H1 (cell line): ENCODE measurements around the gene RAB3GAP1. TPM values are rescaled to one million over a fixed set of nuclear protein-coding genes. Genes with fewer than 3 reads are reported as not detected.

Experiments
- CTCF ChIA-PET: fragments of 300-600 bp; sonication (Branson Sonifier 250); formaldehyde crosslinking; loops from one replicate; lab custom pipeline; 2021; ENCODE audit not compliant: partially characterized antibody; lab: Charles Lee
- POLR2A ChIA-PET: fragments of 300-600 bp; sonication (Branson Sonifier 250); formaldehyde crosslinking; loops from one replicate; lab custom pipeline; 2021; ENCODE audit warnings: inconsistent platforms; ENCODE audit not compliant: partially characterized antibody; lab: Charles Lee
- DNase-seq, 2 experiments: peaks; one replicate each; pipeline versions ENCODE4 v3.0.0 to v3.0.0-alpha.2; 2010 to 2022; ENCODE audit warnings: low spot score in 2 of 2, low read depth in 1 of 2, mixed read lengths in 1 of 2
- FAIRE-seq: peaks from 2 replicates; lab custom pipeline; 2011; peaks lifted over from hg19 to GRCh38; lab: Jason Lieb, UNC
- H2AFZ ChIP-seq: 2 replicates; pipeline ENCODE4 v1.8.1; 2012; ENCODE audit warnings: low read length, inconsistent platforms
- H2AK5ac ChIP-seq: 2 replicates; pipeline ENCODE4 v1.6.1; 2013; ENCODE audit warnings: low read depth, low read length
- H2BK120ac ChIP-seq: replicated peaks from 2 replicates; pipeline ENCODE3; 2013; ENCODE audit warnings: low read depth, low read length, inconsistent platforms
- H2BK12ac ChIP-seq: 2 replicates; pipeline ENCODE4 v1.6.1; 2013; ENCODE audit warnings: low read depth, low read length
- H2BK15ac ChIP-seq: 2 replicates; pipeline ENCODE4 v1.6.1; 2013; ENCODE audit warnings: low read length
- H2BK20ac ChIP-seq: 2 replicates; pipeline ENCODE4 v1.6.1; 2013; ENCODE audit warnings: low read length
- H2BK5ac ChIP-seq: 2 replicates; pipeline ENCODE4 v1.6.1; 2013; ENCODE audit warnings: low read depth, low read length
- H3K14ac ChIP-seq: 2 replicates; pipeline ENCODE4 v1.6.1; 2013; ENCODE audit warnings: inconsistent platforms; ENCODE audit not compliant: insufficient read length
- H3K18ac ChIP-seq: 2 replicates; pipeline ENCODE4 v1.6.1; 2013; ENCODE audit warnings: low read length; ENCODE audit errors: extremely low read depth
- H3K23ac ChIP-seq: 2 replicates; pipeline ENCODE4 v1.6.1; 2013; ENCODE audit warnings: inconsistent platforms; ENCODE audit not compliant: insufficient read length
- H3K23me2 ChIP-seq: 2 replicates; pipeline ENCODE4 v1.6.1; 2013; ENCODE audit warnings: low read depth, low read length
- H3K27ac ChIP-seq: 2 replicates; pipeline ENCODE4 v1.6.1; 2011; ENCODE audit warnings: low read depth, low read length, inconsistent platforms
- H3K27me3 ChIP-seq, 4 experiments: replicated peaks in 1 of 4; 1 replicate in 1 of 4; 2 replicates in 3 of 4; pipeline versions ENCODE4 v1.6.1 to v1.8.1; 2011 to 2013; ENCODE audit warnings: low read length in 3 of 4, mild to moderate bottlenecking in 3 of 4, inconsistent platforms in 2 of 4, mixed read lengths in 2 of 4, moderate library complexity in 1 of 4; ENCODE audit not compliant: control insufficient read depth in 3 of 4, insufficient read depth in 3 of 4; ENCODE audit errors: extremely low read depth in 1 of 4
- H3K36me3 ChIP-seq, 4 experiments: 2 replicates each; pipeline versions ENCODE4 v1.6.1 to v1.8.1; 2011 to 2013; ENCODE audit warnings: mild to moderate bottlenecking in 4 of 4, low read length in 3 of 4, moderate library complexity in 2 of 4, control low read depth in 1 of 4, inconsistent platforms in 1 of 4; ENCODE audit not compliant: insufficient read depth in 4 of 4, control insufficient read depth in 2 of 4
- H3K4ac ChIP-seq: replicated peaks from 2 replicates; pipeline ENCODE3; 2013; ENCODE audit warnings: low read length, low read depth, mixed read lengths, inconsistent platforms; ENCODE audit not compliant: insufficient read length
- H3K4me1 ChIP-seq, 4 experiments: replicated peaks in 1 of 4; 1 replicate in 1 of 4; 2 replicates in 3 of 4; pipeline versions ENCODE4 v1.6.1 to v1.8.1; 2011 to 2013; ENCODE audit warnings: low read length in 3 of 4, inconsistent platforms in 2 of 4, mixed read lengths in 1 of 4; ENCODE audit not compliant: insufficient read depth in 4 of 4, control insufficient read depth in 3 of 4
- H3K4me2 ChIP-seq, 2 experiments: 2 replicates each; pipeline versions ENCODE4 v1.6.1 to v1.8.1; 2011 to 2013; ENCODE audit warnings: low read depth in 2 of 2, low read length in 2 of 2, control low read depth in 1 of 2, inconsistent platforms in 1 of 2, mild to moderate bottlenecking in 1 of 2; ENCODE audit not compliant: insufficient read depth in 1 of 2
- H3K4me3 ChIP-seq, 4 experiments: fragments of 200-600, 300-600 bp in 1 of 4; sonication (generic), shearing (Covaris generic), sonication (Bioruptor Twin) in 1 of 4; 2 replicates each; pipeline versions ENCODE4 v1.5.1 to v1.8.1; 2011 to 2016; ENCODE audit warnings: low read length in 4 of 4, low read depth in 3 of 4, control low read depth in 2 of 4, inconsistent platforms in 2 of 4, mild to moderate bottlenecking in 2 of 4, mixed read lengths in 1 of 4, moderate library complexity in 1 of 4; ENCODE audit not compliant: insufficient read depth in 2 of 4; ENCODE audit errors: extremely low read depth in 1 of 4
- H3K56ac ChIP-seq: replicated peaks from 2 replicates; pipeline ENCODE3; 2013; ENCODE audit warnings: low read depth, mild to moderate bottlenecking, mixed read lengths, low read length, inconsistent platforms; ENCODE audit not compliant: insufficient read length
- H3K79me1 ChIP-seq: 2 replicates; pipeline ENCODE4 v1.6.1; 2013; ENCODE audit warnings: low read depth, low read length, control low read depth
- H3K79me2 ChIP-seq, 2 experiments: 2 replicates each; pipeline versions ENCODE4 v1.6.1 to v1.8.1; 2012 to 2013; ENCODE audit warnings: low read length in 2 of 2, mild to moderate bottlenecking in 2 of 2, inconsistent platforms in 1 of 2; ENCODE audit not compliant: insufficient read depth in 2 of 2, control insufficient read depth in 1 of 2
- H3K9ac ChIP-seq, 4 experiments: replicated peaks in 1 of 4; 1 replicate in 1 of 4; 2 replicates in 3 of 4; pipeline versions ENCODE4 v1.6.1 to v1.8.1; 2011 to 2013; ENCODE audit warnings: low read depth in 3 of 4, low read length in 3 of 4, control low read depth in 2 of 4, mild to moderate bottlenecking in 2 of 4, moderate library complexity in 2 of 4, inconsistent platforms in 1 of 4; ENCODE audit errors: extremely low read depth in 1 of 4
- H3K9me3 ChIP-seq, 2 experiments: 2 replicates each; pipeline versions ENCODE4 v1.6.1 to v1.8.1; 2012 to 2013; ENCODE audit warnings: mild to moderate bottlenecking in 2 of 2, moderate library complexity in 2 of 2, control low read depth in 1 of 2, inconsistent platforms in 1 of 2, low read depth in 1 of 2, low read length in 1 of 2, mixed read lengths in 1 of 2; ENCODE audit not compliant: insufficient read depth in 2 of 2
- H4K20me1 ChIP-seq, 2 experiments: replicated peaks in 1 of 2; 2 replicates each; pipeline versions ENCODE3 to v1.8.1; 2011 to 2013; ENCODE audit warnings: inconsistent platforms in 2 of 2, low read length in 2 of 2, mild to moderate bottlenecking in 1 of 2; ENCODE audit not compliant: insufficient read depth in 2 of 2, control insufficient read depth in 1 of 2
- H4K5ac ChIP-seq: 2 replicates; pipeline ENCODE4 v1.6.1; 2013; ENCODE audit warnings: low read length, low read depth, mixed read lengths, inconsistent platforms; ENCODE audit not compliant: insufficient read length
- H4K8ac ChIP-seq: 2 replicates; pipeline ENCODE4 v1.8.0; 2013; ENCODE audit warnings: mild to moderate bottlenecking, moderate library complexity, low read length, inconsistent platforms; ENCODE audit not compliant: insufficient read depth; ENCODE audit errors: extremely low read depth
- H4K91ac ChIP-seq: replicated peaks from 2 replicates; pipeline ENCODE3; 2013; ENCODE audit warnings: low read length, mixed read lengths, inconsistent platforms; ENCODE audit not compliant: insufficient read length
- CREB1 ChIP-seq: IDR thresholded peaks from 2 replicates; pipeline ENCODE4 v1.6.1; 2012; ENCODE audit warnings: inconsistent platforms
- TAF1 ChIP-seq: IDR thresholded peaks from 2 replicates; pipeline ENCODE4 v1.6.1; 2011; ENCODE audit warnings: mild to moderate bottlenecking, low read depth, low read length
- polyA plus RNA-seq, 7 experiments: library from polyadenylated mRNA; depleted of rRNA in 3 of 7; stranded (reverse) in 5 of 7; unstranded in 2 of 7; fragments of >200 nt in 5 of 7; fragments of 200-250 nt in 2 of 7; gene quantifications; 1 replicate in 5 of 7; 2 replicates in 1 of 7; 4 replicates in 1 of 7; pipeline versions ENCODE4 v1.2.1 to v1.2.3, GENCODE V29; 2011 to 2013; ENCODE audit warnings: missing spikeins in 2 of 7, mixed read lengths in 2 of 7
- total RNA-seq: library from RNA; stranded (reverse); fragmentation: NEBNext Ultra II Directional; extraction: Animal tissue kit (Norgen Biotek cat#: 25700); gene quantifications from 2 replicates; pipeline ENCODE4 v1.2.1, GENCODE V29; 2021

Gene RAB3GAP1
- total and polyA plus RNA-seq, 2 of the 8 experiments (the other 6 are each of a cell fraction or from before 2014, with no cell fraction given), result 9.8 to 28.6 TPM

DNA sequence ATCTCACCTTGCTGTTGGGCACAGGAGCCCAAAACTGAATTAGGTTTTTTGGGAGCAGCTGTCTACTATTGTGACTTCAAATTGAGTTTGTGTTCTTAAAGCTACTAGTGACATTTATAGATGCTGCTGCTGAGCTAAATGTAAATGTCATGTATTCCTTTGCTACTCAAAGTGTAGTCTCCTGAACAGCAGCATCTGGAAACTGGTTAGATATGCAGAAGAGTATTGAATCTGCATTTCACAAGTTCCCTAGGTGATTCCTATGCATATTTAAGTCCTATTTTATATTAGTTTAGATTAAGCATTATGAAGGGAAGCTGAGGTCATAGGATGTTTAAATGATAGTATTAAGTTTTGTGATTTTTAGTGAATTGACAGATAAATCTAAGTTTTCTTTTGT is 67.5 kb downstream of the RAB3GAP1 start:
- no peak overlapping the region for H2AFZ ChIP-seq
- no peak overlapping the region for H3K4ac ChIP-seq
- H4K5ac ChIP-seq, result no peak overlapping the region
- H3K14ac ChIP-seq, result no peak overlapping the region
- no peak overlapping the region for H2BK5ac ChIP-seq
- DNase-seq, result no peak
- no peak overlapping the region for H2BK120ac ChIP-seq
- H3K36me3 ChIP-seq, result peaks cover 0 to 8% (median 0%) of the 10 kb centered on the region in 4 experiments; a peak in 3 of 8 replicates
- H3K4me1 ChIP-seq, result no peaks in the 10 kb centered on the region
- no peak overlapping the region for H3K23ac ChIP-seq
- H3K27ac ChIP-seq, result no peak overlapping the region
- ChIA-PET POLR2A (no interaction called here), CTCF (no interaction called here)
- H4K8ac ChIP-seq, result no peak overlapping the region
- H3K23me2 ChIP-seq, result no peaks in the 10 kb centered on the region
- no peak overlapping the region for H2BK20ac ChIP-seq
- H3K79me2 ChIP-seq, result no peaks in the 10 kb centered on the region
- H2AK5ac ChIP-seq, result no peak overlapping the region
- H4K20me1 ChIP-seq, result peaks cover 0 to 2% of the 10 kb centered on the region in 2 experiments
- H2BK12ac ChIP-seq, result no peak overlapping the region
- FAIRE-seq, result no peak
- no peaks in the 10 kb centered on the region for H3K79me1 ChIP-seq
- H2BK15ac ChIP-seq, result no peak overlapping the region
- H4K91ac ChIP-seq, result no peak overlapping the region
- no peaks in the 10 kb centered on the region for H3K9me3 ChIP-seq
- H3K4me2 ChIP-seq, result no peak overlapping the region
- no peak overlapping the region for H3K4me3 ChIP-seq
- H3K9ac ChIP-seq, result peak overlapping the region in 1 of 4 experiments; percentile 34; a peak in 1 of 7 replicates
- H3K56ac ChIP-seq, result no peak overlapping the region
- no peaks in the 10 kb centered on the region for H3K27me3 ChIP-seq
- H3K18ac ChIP-seq, result no peak overlapping the region
- TF ChIP-seq TAF1, result no peak
- no peak for TF ChIP-seq CREB1
